Neural cell (in vitro differentiated cells): Measurements from ENCODE around the gene GPATCH4. TPM values are rescaled to one million over a fixed set of nuclear protein-coding genes. Genes with fewer than 3 reads are reported as not detected.

Experiments used
- H2AFZ ChIP-seq: fragments of 200-600, 300-800 bp; sonication (generic), shearing (Covaris generic); 2 replicates; pipeline ENCODE4 v1.6.0; 2014; ENCODE audit warnings: low read depth, mild to moderate bottlenecking, antibody characterized with exemption, low read length, moderate library complexity
- H3F3A ChIP-seq: fragments of 200-600 bp; shearing (Covaris generic); 2 replicates; pipeline ENCODE4 v1.6.1; 2016; ENCODE audit warnings: mild to moderate bottlenecking, moderate library complexity, mixed read lengths, antibody characterized with exemption, low read length; ENCODE audit not compliant: insufficient read depth, poor library complexity, severe bottlenecking
- H3K27ac ChIP-seq: fragments of 200-600, 300-800 bp; sonication (generic), shearing (Covaris generic); 2 replicates; pipeline ENCODE4 v1.5.1; 2014; ENCODE audit warnings: mild to moderate bottlenecking, low read length, moderate library complexity
- H3K27me3 ChIP-seq: fragments of 300-800, 200-600 bp; sonication (generic), shearing (Covaris generic); 2 replicates; pipeline ENCODE4 v1.6.0; 2014; ENCODE audit warnings: mild to moderate bottlenecking, low read depth, low read length, moderate library complexity; ENCODE audit not compliant: insufficient read depth
- H3K36me3 ChIP-seq: fragments of 300-800, 200-600 bp; sonication (generic), shearing (Covaris generic); 2 replicates; pipeline ENCODE4 v1.5.1; 2014; ENCODE audit warnings: mild to moderate bottlenecking, antibody characterized with exemption, low read length, moderate library complexity; ENCODE audit not compliant: insufficient read depth
- H3K4me2 ChIP-seq: fragments of 300-800, 200-600 bp; sonication (generic), shearing (Covaris generic); 2 replicates; pipeline ENCODE4 v1.6.0; 2014; ENCODE audit warnings: mild to moderate bottlenecking, low read length
- H3K4me3 ChIP-seq: fragments of 300-800, 200-600 bp; sonication (generic), shearing (Covaris generic); 2 replicates; pipeline ENCODE4 v1.5.1; 2014; ENCODE audit warnings: mild to moderate bottlenecking, low read length, moderate library complexity
- H3K79me2 ChIP-seq: fragments of 200-600 bp; shearing (Covaris generic); replicated peaks from 2 replicates; pipeline ENCODE4 v1.6.0; 2014; ENCODE audit warnings: mild to moderate bottlenecking, low read length, moderate library complexity; ENCODE audit not compliant: insufficient read depth
- H3K9ac ChIP-seq: fragments of 300-800, 200-600 bp; sonication (generic), shearing (Covaris generic); 2 replicates; pipeline ENCODE4 v1.6.1; 2016; ENCODE audit warnings: mild to moderate bottlenecking, low read length, mixed read lengths
- H3K9me2 ChIP-seq: fragments of 200-600 bp; shearing (Covaris generic); 2 replicates; pipeline ENCODE4 v1.6.1; 2016; ENCODE audit warnings: mild to moderate bottlenecking, low read length, mixed read lengths; ENCODE audit not compliant: insufficient read depth
- H3K9me3 ChIP-seq: fragments of 200-600, 300-800 bp; sonication (generic), shearing (Covaris generic); 2 replicates; pipeline ENCODE4 v1.6.1; 2016; ENCODE audit warnings: mild to moderate bottlenecking, mixed run types, low read length, moderate library complexity, mixed read lengths
- H4K20me1 ChIP-seq: fragments of 200-600 bp; shearing (Covaris generic); 2 replicates; pipeline ENCODE4 v1.6.1; 2016; ENCODE audit warnings: mild to moderate bottlenecking, mixed run types; ENCODE audit not compliant: insufficient read depth
- EP300 ChIP-seq: fragments of 450-650 bp; conservative IDR thresholded peaks from 2 replicates; pipeline ENCODE4 v1.6.1; 2014; ENCODE audit warnings: antibody characterized with exemption, mild to moderate bottlenecking, moderate library complexity; ENCODE audit not compliant: poor library complexity, severe bottlenecking
- EZH2 ChIP-seq: fragments of 200-600, 300-800 bp; shearing (Covaris generic), sonication (generic); IDR thresholded peaks from 2 replicates; pipeline ENCODE4 v1.6.1; 2014; ENCODE audit warnings: antibody characterized with exemption, low read length, borderline replicate concordance, mild to moderate bottlenecking; ENCODE audit not compliant: insufficient read depth, poor library complexity, severe bottlenecking
- MXI1 ChIP-seq: fragments of 450-650 bp; conservative IDR thresholded peaks from 2 replicates; pipeline ENCODE4 v1.6.1; 2014; ENCODE audit warnings: antibody characterized with exemption, mild to moderate bottlenecking; ENCODE audit not compliant: poor library complexity, severe bottlenecking
- POLR2AphosphoS5 ChIP-seq: IDR thresholded peaks from 2 replicates; pipeline ENCODE4 v1.6.1; 2012
- RAD21 ChIP-seq: fragments of 450-650 bp; conservative IDR thresholded peaks from 2 replicates; pipeline ENCODE4 v1.6.1; 2014; ENCODE audit warnings: antibody characterized with exemption, mild to moderate bottlenecking, moderate library complexity
- SMC3 ChIP-seq: fragments of 450-650 bp; conservative IDR thresholded peaks from 2 replicates; pipeline ENCODE4 v1.6.1; 2014; ENCODE audit warnings: antibody characterized with exemption, mild to moderate bottlenecking, moderate library complexity; ENCODE audit not compliant: poor library complexity
- TAF1 ChIP-seq: IDR thresholded peaks from 2 replicates; pipeline ENCODE4 v1.6.1; 2012; ENCODE audit warnings: low read depth
- polyA plus RNA-seq: library from polyadenylated mRNA; depleted of rRNA; stranded (reverse); fragments of >200 nt; gene quantifications from 2 replicates; pipeline ENCODE4 v1.2.3, GENCODE V29; 2014
- TF ChIP-seq, protein P1 (sequence below): fragments of 450-650 bp; IDR thresholded peaks from 2 replicates; pipeline ENCODE4 v1.5.1; 2014; ENCODE audit warnings: antibody characterized with exemption, mild to moderate bottlenecking, moderate library complexity; ENCODE audit not compliant: poor library complexity, severe bottlenecking
- TF ChIP-seq, protein P2 (sequence below): IDR thresholded peaks from 2 replicates; pipeline ENCODE4 v1.6.1; 2012; ENCODE audit warnings: borderline replicate concordance

The GPATCH4 gene
- polyA plus RNA-seq, 1 donor from 2014 or later: 3.9 TPM

DNA sequence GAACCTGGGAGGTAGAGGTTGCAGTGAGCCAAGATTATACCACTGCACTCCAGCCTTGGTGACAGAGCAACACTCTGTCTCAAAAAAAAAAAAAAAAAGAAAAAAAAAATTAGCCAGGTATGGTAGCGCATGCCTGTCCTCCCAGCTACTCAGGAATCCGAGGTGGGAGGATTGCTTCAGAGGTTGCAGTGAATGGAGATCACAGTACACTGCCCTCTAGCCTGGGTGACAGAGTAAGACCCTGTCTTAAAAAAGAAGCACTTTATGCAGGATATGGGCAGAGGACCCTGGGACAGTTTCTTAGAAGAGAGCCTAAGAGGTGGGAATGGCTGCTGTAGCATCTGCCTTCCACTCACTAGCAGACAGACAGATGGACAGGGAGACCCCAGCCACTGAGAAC lies 51.9 kb downstream of the GPATCH4 start:
- H3K36me3 ChIP-seq: no peaks in the 10 kb centered on the region
- TF ChIP-seq, protein P1, sequence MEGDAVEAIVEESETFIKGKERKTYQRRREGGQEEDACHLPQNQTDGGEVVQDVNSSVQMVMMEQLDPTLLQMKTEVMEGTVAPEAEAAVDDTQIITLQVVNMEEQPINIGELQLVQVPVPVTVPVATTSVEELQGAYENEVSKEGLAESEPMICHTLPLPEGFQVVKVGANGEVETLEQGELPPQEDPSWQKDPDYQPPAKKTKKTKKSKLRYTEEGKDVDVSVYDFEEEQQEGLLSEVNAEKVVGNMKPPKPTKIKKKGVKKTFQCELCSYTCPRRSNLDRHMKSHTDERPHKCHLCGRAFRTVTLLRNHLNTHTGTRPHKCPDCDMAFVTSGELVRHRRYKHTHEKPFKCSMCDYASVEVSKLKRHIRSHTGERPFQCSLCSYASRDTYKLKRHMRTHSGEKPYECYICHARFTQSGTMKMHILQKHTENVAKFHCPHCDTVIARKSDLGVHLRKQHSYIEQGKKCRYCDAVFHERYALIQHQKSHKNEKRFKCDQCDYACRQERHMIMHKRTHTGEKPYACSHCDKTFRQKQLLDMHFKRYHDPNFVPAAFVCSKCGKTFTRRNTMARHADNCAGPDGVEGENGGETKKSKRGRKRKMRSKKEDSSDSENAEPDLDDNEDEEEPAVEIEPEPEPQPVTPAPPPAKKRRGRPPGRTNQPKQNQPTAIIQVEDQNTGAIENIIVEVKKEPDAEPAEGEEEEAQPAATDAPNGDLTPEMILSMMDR: no peak
- TF ChIP-seq POLR2AphosphoS5 (no peak), EP300 (no peak), EZH2 (no peak), MXI1 (no peak), TAF1 (no peak), RAD21 (no peak), SMC3 (no peak)
- TF ChIP-seq, protein P2, sequence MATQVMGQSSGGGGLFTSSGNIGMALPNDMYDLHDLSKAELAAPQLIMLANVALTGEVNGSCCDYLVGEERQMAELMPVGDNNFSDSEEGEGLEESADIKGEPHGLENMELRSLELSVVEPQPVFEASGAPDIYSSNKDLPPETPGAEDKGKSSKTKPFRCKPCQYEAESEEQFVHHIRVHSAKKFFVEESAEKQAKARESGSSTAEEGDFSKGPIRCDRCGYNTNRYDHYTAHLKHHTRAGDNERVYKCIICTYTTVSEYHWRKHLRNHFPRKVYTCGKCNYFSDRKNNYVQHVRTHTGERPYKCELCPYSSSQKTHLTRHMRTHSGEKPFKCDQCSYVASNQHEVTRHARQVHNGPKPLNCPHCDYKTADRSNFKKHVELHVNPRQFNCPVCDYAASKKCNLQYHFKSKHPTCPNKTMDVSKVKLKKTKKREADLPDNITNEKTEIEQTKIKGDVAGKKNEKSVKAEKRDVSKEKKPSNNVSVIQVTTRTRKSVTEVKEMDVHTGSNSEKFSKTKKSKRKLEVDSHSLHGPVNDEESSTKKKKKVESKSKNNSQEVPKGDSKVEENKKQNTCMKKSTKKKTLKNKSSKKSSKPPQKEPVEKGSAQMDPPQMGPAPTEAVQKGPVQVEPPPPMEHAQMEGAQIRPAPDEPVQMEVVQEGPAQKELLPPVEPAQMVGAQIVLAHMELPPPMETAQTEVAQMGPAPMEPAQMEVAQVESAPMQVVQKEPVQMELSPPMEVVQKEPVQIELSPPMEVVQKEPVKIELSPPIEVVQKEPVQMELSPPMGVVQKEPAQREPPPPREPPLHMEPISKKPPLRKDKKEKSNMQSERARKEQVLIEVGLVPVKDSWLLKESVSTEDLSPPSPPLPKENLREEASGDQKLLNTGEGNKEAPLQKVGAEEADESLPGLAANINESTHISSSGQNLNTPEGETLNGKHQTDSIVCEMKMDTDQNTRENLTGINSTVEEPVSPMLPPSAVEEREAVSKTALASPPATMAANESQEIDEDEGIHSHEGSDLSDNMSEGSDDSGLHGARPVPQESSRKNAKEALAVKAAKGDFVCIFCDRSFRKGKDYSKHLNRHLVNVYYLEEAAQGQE: no peak

DNA sequence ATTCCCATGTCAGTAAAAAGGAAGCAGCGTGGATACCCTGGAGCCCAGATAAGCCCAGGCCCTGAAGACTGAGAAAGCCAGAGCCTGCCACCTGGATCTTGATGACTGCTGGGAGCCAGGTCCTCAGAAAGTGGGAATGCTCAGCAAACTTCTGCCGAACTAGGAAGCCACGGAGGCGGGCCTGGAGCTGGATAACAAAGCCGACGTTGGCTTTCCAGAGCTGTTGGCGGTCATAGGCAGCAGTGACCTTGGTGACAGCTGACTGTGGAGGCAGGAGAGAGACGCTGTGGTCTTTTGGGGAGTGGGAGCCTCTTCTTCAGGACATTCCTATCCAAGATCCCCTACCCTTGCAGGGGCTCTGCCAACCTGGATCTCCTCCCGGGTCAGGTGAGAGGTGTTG lies 53.3 kb downstream of the GPATCH4 start:
- no peaks in the 10 kb centered on the region for H4K20me1 ChIP-seq
- no peaks in the 10 kb centered on the region for H3K36me3 ChIP-seq
- H3K27me3 ChIP-seq: no peaks in the 10 kb centered on the region
- H3K9ac ChIP-seq: no peak overlapping the region
- no peaks in the 10 kb centered on the region for H3F3A ChIP-seq
- no peak overlapping the region for H3K4me2 ChIP-seq
- TF ChIP-seq, protein P2: no peak
- TF ChIP-seq EZH2 (no peak), EP300 (no peak), POLR2AphosphoS5 (no peak), RAD21 (no peak), SMC3 (no peak)
- no peak overlapping the region for H2AFZ ChIP-seq
- no peaks in the 10 kb centered on the region for H3K9me2 ChIP-seq
- no peak overlapping the region for H3K27ac ChIP-seq
- H3K4me3 ChIP-seq: no peak overlapping the region
- no peaks in the 10 kb centered on the region for H3K9me3 ChIP-seq
- no peaks in the 10 kb centered on the region for H3K79me2 ChIP-seq

More for the DNA sequence above, 51.9 kb downstream of the GPATCH4 start:
- no peak overlapping the region for H3K4me2 ChIP-seq
- no peaks in the 10 kb centered on the region for H4K20me1 ChIP-seq
- no peak overlapping the region for H3K4me3 ChIP-seq
- no peak overlapping the region for H2AFZ ChIP-seq
- no peaks in the 10 kb centered on the region for H3K27me3 ChIP-seq
- H3F3A ChIP-seq: no peaks in the 10 kb centered on the region
- no peaks in the 10 kb centered on the region for H3K79me2 ChIP-seq
- no peaks in the 10 kb centered on the region for H3K9me3 ChIP-seq
- no peak overlapping the region for H3K9ac ChIP-seq
- H3K27ac ChIP-seq: no peak overlapping the region
- no peaks in the 10 kb centered on the region for H3K9me2 ChIP-seq
